Stimulated activated CD8-positive, alpha-beta memory T cell treated with anti-CD3 and anti-CD28 coated beads, Interleukin-2, amount 100 ng/mL, for 1 hour (primary cell): ENCODE results near the gene KCNC1.

ENCODE experiments used
- DNase-seq, 2 donors: peaks; one replicate each; pipeline ENCODE4 v3.0.0-alpha.2; 2020; ENCODE audit warnings: low read depth in 2 of 2

The KCNC1 gene

DNA sequence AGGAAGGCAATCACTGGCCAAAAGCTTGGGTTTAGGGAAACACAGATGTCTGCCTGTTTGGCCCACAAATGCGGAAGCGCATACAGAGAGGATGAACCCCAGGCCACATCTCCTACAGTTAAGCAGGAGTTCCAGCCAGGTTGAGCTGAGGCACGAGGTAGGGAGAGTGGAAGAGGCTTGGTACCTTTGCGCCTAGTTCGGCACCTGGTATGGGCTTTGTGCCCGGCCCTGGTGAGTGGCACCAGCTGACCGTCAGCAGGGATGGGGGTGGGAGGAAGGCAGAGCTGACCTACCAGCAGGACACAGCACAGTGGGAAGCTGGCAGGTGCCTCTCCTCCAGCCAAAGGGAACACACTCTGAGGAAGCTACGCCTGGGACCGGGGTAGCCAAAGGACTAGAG lies 57.6 kb downstream of the KCNC1 start:
- DNase-seq: no peak

DNA sequence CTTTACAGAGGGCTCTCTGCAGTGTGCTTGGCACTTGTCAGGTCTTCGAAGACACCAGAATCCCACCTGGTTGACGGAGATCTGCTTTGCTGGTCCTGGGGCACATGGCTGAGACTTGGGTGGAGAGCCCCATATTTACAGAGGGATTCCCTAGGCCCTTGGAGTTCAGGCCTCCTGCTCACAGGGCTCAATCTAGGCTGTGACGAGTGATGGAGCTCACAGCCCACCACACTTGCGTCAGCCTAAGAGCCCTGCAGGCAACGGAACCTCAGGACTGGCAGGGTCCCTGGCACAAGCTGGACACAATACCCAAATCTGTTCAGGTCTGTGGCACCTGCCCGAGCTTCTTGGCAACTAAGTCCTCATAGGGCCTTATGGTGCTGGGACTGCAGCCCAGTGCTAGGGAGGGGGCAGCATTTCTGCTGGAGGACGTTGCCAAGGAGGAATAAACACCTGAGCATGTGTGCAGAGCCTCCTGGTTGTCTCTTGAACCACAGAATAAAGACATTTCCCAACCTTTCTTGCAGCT lies 59.1 kb downstream of the KCNC1 start:
- DNase-seq: no peak

DNA sequence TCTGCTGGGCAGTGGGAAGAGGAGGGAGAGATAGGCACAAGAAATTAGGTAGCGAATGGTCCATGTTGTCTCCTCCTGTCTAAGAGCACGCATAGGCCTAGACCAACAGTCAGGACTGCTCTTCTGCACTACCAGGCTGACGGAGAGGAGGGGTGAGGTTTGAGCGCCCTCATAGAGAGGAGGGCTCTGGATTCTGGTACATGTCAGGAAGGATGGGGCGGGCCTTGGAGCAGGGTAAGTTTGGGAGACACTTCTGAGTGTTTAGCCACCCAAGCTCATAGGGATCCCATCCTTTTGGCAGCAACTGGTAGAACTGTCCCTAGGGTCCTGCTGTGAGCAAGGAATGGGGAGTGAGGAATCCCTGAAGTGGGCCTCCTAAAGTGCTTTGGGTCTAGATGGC lies 60.4 kb downstream of the KCNC1 start:
- no peak for DNase-seq

DNA sequence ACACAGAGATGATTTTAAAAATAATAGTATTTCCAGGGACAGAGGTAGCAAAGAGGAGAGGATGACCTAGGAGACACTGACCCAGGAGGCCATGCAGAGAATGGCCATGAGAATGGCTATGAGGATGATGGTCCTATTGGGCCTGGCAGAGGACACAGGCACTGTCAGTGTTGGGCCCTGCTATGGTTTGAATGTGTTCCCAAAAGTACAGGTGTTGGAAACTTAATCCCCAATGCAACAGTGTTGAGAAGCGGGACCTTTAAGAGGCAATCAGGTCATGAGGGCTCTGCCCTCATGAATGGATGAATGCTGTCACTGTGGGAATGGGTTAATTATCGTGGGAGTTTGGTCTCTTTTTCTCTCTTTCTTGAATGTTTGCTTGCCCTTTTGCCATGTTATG lies 61.6 kb downstream of the KCNC1 start:
- DNase-seq: no peak

DNA sequence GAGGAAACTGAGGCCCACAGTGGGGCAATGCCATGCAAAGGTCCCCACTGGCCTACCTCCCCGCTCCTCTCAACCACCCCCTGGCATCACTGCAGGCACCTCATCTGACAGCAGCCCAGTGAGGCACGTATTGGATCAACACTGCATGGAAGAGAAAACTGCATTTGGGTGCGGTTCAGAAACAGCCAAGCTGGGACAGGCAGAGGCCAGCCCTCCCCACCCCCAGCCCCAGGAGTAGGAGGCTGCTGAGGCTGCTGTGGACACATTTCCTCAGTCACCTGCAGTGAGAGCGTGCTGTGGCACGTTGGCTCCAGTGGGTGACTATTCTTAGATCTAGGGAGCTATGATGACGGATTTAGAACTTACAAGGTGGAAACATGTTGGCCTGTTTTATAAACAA lies 63.7 kb downstream of the KCNC1 start:
- DNase-seq: no peak

DNA sequence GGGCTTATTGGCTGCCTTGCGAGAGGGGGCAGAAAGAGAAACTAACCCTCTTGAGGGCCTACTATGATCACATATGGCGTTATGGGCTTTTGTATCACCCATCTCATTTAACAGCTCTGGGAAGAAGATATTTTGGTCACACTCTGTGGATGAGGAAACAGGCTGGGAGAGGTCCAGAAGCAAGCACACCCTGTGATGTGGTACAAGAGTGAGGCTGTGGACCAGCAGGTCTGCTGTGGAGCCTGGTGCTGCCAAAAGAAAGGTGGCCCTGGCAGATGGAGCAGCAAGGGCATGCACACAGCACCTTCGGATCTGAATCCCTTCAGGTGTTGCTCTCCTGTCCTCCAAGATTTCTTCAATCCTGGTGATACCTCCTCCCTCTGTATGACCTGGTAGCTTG lies 64.1 kb downstream of the KCNC1 start:
- DNase-seq: no peak

DNA sequence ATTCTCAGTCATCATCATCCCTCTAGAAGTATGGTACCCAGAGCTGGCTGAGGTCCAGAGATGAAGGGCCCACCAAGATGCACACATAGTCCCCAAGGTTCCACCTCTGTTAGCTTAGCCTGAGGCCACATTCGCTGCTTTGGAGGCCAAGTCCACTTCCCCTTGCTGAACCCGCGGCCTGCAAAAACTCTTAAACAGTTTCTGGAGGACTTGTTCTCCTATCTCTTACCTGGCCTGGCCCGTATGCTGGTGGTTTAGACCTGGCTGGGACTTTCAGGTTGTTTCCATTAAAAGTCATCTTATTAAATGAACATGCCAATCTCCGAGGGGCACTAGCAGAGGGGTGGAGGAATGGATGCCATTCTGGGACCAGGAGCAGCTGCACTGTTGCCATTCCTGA lies 64.6 kb downstream of the KCNC1 start:
- no peak for DNase-seq

DNA sequence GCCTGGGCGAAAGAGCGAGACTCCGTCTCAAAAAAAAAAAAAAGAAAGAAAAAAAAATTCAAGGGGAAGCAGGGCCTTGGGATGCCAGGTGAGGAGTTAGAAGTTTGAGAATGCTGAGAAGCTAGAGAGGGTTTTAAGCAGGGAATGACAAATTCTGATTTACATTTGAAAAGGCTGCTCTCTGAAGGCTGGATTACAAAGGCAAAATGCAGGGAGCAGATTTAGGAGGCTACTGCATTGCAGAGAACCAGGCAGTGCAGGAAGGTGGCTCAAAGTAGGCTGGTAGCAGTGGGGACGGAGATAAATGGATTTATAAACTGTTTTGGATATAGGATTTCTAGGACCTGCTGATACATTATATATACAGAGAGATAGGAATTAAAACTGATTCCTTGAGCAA lies 66.6 kb downstream of the KCNC1 start:
- DNase-seq: no peak

DNA sequence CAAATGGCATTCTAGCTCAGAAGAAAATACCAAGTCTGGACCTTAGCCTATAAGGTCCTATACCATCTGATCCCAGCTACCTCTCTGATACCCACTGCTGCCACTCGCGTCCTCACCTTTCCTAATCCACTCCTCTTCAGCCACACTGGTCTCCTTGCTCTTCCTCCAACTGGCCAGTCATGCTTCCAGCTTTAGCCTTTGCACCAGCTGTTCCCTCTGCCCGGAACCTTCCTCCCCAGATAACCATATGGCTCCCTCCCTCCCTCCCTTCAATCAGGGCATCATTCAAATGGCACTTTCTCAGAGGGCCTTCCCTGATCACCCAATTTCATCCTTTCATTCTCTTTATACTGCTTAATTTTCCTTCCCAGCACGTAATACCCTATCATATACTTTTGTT lies 67.9 kb downstream of the KCNC1 start:
- DNase-seq: no peak

DNA sequence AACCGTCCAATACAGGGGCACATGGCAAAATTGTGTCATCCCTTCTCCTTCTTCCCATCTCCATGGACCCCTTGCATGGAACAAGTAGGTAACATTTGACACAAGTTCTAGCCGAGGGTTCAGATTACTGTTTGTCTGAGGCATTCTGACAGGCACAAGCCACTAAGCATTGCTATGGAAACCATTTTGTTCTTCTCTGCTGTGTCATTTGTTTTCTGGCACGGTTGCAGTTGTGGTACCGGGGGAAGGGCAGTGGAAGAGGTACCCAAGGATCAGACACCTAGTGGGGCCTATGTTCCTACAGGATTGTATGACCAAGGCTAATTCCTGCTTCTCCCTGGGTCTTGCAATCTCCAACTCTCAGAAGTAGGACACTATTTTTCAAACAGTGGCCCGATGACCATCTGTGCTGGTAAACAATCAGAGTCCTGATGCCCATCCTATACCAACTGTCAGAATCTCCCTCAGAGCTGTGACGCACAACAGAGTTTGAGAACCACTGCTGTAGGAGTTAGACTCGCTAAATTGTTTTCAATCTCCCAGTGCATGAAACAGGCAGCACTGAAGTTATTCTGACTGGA lies 69.3 kb downstream of the KCNC1 start:
- DNase-seq: no peak

DNA sequence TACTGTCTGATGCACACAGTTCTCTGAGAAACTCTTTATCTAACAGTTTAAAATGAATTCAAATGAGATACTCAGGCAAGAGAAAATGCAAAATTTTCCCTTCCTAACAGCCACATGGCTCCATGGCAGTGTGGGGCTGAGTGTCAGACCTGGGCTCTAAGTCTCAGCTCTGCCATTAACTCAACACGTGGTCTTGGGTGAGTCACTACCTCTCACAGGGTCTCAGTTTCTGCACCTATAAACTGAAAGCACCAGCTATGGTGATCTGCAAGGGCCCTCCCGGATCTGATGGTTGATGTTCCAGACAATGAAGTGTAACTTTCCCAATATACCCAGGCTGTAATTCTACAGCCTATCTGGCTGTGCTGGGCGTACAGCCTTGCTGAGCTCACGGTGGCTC lies 70.5 kb downstream of the KCNC1 start:
- no peak for DNase-seq

DNA sequence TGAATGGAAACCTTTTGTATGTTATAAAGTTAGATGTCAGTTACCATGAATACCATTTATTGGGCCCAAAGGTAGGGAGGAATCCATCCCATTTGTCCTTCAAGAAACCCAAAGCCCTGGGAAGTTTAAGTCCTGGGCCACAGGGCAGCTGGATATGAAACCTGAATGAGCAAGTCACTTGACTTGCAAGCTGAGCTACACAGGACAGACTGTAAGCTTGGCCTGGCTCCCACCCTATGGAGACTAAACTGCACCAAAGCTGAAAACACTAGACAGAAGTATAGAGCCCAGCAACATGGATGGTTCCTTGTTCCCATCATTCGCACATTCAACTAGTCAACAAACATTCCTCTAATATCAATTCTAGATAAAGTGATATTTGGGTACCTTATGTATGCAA lies 71.3 kb downstream of the KCNC1 start:
- no peak for DNase-seq

DNA sequence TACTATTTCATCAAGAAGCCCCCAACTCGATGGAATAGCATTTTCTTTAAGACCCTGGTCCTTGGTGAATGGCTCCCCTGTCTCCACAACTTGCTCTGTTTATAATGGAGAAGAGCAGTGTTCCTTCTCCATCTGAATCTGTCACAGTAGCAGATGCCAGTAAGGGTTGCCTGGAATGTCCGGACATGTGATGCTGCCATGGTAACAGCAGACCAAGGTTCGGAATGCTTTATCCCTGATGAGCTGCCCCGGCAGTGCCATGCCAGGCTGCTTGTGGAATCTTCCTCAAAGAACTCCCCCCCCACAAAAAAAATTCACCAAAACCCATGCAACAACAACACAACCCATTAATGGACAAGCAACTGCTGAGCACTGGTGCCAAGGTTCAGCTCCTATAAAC lies 72.5 kb downstream of the KCNC1 start:
- no peak for DNase-seq

DNA sequence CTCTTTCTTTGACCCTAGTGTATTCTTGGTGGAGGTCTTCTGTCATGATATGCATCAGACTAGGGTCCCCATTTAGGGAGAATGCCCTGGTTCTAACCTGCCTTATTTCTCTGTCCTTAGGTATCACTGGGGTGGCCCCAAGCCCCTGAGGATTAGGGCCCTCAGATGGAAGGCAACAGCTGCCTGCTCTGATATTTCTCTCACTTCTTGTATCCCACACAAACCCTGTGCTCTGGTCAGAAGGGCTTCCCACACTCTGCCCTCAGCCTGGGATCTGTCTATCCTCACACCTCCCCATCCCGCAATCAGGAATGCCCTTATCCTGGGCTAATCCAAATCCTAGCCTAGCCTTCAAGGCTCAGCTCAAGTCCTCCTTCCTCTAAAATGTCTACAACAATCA lies 75.5 kb downstream of the KCNC1 start:
- no peak for DNase-seq

DNA sequence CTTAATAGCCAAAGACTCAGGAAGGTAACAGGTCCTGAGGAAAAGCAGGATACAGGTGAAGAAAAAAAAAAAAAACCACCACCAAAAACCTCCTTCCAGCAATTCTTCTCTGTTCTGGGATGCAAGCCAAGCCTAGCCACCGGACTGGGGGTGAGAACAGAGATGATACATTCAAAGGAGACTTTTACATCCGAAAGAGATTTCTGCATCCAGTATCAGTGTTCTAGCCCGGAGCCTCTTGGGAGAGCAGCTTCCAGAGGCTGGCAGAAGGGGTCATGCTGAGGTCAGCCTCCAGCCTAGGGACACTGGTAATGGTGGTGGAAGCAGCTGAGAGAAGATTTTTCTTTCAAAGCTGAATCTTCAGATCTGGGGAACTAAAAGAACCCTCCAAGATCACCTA lies 76.2 kb downstream of the KCNC1 start:
- DNase-seq: no peak

DNA sequence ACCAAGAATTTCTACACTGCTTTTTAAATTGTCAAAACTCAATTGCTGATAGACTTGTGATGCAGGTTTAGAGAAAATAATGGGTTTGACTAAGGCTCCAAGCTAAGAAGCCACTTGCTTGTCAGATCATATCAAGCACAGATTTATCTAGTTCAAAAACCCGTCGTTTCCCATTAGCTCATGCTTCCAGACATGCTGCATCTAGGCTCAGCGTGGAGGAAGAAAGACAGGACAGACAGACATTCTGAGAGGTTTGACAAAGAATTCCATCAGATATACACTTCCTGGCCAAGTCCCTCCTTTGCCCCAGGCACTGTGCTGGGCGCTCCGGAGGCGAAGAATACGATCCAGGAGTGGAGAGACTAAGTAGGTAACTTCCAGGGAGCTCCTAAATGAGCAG lies 76.8 kb downstream of the KCNC1 start:
- DNase-seq: no peak

DNA sequence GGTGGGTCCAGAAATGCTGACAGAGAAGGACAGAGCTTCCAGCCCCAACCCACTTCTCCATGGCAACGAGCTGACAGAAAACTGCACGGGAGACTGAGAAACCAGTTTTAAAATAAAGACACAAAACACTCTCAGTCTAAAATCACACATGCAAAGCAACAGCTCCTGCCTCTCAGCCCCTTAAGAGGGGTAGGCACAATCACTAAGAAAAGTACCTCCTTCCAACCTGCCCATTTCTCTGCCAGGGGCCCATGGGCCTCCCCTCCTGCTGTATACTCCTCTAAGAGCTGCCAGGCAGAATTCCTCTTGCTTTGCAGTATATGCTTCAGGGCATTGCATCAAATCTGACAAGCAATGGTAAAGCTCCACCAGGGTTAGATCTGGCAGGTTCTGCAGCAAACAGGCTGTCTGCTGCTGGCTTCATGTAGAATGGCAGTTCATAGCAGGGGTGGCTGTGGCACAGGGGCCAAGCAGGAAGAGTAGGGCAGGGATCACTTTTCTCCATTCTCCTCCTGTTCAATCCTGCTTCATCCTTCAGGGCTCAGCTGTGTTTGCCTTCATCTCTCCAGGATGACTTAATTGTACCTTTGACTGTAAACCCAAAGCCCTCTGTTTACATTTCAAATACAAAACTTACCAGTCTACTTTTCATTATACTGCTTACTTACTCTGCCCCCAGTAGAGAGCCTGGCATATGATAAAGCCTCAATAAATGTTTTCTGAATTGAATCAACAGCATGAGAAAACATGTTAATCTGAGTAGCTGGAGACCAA lies 77.7 kb downstream of the KCNC1 start:
- DNase-seq: no peak

DNA sequence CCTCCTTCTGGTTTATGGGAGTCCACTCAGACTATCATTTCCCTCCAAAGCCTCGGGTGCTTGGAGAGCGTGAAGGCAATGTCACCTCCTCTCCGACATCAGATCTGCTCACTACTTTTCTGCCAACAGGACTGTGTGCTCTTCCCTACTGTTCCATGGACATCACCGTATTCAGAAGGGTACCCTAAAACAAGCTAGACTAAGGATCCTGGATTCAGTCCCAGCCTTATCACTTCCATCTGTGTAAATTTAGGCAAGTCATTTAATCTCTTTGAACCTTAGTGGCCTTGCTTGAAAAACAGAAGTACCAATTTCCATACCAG lies 78.2 kb downstream of the KCNC1 start:
- DNase-seq: no peak

DNA sequence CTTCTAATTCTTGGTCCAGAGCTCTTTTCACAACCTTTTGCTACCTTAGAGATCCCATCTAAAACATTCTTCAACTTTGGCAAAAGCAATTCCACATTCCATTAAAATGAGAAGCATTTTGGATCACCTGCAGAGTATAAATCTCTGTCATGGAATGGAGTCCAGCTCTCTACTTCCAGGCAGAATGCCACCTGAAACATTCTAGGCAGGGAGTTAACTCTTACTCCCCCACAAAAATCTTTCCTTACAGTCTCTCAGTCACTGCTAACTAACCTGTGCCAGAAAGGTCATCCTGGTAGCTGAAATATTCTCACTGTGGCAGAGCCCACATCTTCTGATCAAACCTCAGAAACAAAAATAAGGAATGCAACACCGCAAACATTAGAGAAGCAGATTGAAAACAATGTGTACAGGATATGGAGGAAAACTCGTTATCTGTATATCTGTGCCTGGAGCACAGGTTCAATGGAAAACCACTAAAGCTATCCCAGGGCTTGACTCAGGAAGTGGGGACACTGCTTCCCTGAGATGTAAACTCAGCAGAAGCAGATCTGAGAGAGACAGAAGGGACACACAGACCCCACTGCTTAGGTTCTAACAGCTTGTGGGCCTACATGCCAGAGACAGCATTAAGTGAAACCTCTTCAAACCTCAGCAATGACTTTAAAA lies 78.9 kb downstream of the KCNC1 start:
- DNase-seq: no peak

DNA sequence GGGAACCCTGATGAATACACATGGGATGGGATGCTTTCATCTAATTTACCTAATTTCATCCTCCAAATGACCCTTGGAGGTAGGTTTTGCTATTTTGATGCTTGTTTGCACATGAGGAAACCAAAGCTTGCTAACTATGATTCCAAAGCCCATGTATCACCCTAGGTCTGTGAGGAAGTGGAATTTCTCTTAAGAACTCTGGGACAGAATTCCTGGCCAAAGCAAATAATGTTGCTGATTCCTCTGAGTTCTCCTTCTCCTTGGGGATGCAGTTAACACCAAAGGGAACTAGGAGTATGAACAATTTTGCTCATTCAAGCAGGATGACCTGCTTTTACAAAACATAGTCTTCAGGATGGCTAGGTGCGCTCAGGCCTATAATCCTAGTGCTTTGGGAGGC lies 80.0 kb downstream of the KCNC1 start:
- DNase-seq: no peak

DNA sequence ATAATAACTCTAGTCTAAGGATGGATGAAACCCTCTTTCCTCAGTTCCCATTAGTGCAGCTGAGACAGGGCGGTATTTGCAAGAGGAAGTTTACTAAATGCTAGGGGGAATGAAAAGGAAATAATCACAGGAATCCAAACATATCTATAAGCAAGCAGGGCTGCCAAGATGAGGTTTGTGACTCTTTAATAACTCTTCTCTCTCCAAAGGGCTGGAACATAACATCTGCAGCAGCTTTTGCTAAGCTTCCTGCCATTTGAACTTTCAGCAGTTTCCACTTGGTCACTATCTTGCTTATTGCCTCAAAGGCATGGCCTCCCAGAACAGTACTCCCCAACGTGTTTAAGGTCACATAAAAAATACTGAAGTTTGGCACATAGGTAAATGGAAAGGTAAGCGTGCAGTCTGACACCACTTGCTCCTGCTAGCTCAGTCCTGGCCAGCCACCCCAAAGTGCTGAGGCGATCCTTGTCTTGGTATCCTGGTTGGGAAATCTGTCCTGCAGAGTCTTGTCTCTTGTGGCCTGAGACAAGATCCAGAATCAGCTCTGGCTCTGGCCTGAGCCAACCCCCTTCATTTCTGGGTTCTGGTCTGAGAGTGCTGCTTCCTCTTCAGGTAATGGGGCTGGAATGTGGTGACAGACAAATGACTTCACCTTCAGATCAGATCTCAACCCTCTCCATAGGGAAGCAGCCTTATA lies 81.8 kb downstream of the KCNC1 start:
- DNase-seq: no peak

DNA sequence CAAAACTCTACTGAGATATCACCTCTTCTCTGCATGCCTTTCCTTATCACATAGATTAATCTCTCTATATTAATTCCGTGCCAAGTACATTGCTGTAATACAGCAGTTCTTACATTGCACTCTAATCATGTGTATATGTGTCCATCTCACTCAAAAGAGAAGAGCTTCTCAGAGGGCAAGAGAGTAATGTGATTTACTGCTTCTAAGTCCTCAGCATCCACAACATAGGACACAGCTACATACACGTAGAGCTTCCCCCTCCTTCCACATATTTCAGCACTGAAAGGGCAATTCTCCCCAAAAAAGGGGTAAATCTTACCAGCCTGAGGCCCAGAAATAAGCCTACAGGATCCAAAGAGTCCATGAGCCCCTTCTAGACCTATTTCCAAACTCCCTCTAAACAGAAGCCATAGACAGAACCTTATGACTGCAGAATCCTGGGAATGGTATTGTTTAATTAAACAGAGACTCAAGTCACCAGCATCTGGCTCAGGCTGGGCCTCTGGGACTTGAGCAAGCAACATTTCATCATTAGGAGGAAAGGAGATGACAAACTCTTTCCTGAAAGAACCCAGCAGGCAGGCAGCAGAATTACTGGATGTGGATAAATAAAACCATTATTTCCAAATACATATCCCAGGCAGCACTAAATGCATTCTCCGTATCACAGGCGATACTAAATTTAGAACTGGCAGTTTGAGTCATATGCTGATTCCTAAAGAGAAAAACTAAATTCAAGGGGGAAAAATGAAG lies 87.2 kb downstream of the KCNC1 start:
- no peak for DNase-seq
